Astrocyte (in vitro differentiated cells and primary cell): ENCODE data around the gene CDK17. TPM values are rescaled to one million over a fixed set of nuclear protein-coding genes. Genes with fewer than 3 reads are reported as not detected.
"Not testable (repeated sequence)": the region's sequence is repeated elsewhere in the genome, so short reads cannot be mapped to it uniquely, and the experiment has no call there.

ENCODE experiments used
- DNase-seq: peaks from one replicate; pipeline ENCODE4 v3.0.0-alpha.2; 2010; ENCODE audit warnings: low read depth
- FAIRE-seq: peaks from 2 replicates; lab custom pipeline; 2011; peaks lifted over from hg19 to GRCh38; lab: Jason Lieb, UNC
- H2AFZ ChIP-seq: 2 replicates; pipeline ENCODE4 v1.6.0; 2012; ENCODE audit warnings: low read depth, low read length, inconsistent platforms
- H3K27ac ChIP-seq: 2 replicates; pipeline ENCODE4 v1.5.1; 2011; ENCODE audit warnings: low read depth, low read length, inconsistent platforms
- H3K27me3 ChIP-seq: 2 replicates; pipeline ENCODE4 v1.6.0; 2011; ENCODE audit warnings: low read length, inconsistent platforms; ENCODE audit not compliant: insufficient read depth
- H3K36me3 ChIP-seq: 2 replicates; pipeline ENCODE4 v1.5.1; 2011; ENCODE audit warnings: low read length, inconsistent platforms; ENCODE audit not compliant: insufficient read depth
- H3K4me1 ChIP-seq: 2 replicates; pipeline ENCODE4 v1.5.1; 2011; ENCODE audit warnings: low read length, inconsistent platforms; ENCODE audit not compliant: insufficient read depth
- H3K4me2 ChIP-seq: 2 replicates; pipeline ENCODE4 v1.6.0; 2012; ENCODE audit warnings: low read length, inconsistent platforms
- H3K4me3 ChIP-seq: 2 replicates; pipeline ENCODE4 v1.5.1; 2011; ENCODE audit warnings: low read depth, mild to moderate bottlenecking, low read length, inconsistent platforms; ENCODE audit not compliant: insufficient read depth
- H3K79me2 ChIP-seq: 2 replicates; pipeline ENCODE4 v1.6.0; 2012; ENCODE audit warnings: mild to moderate bottlenecking, low read length, inconsistent platforms; ENCODE audit not compliant: insufficient read depth
- H3K9ac ChIP-seq: 2 replicates; pipeline ENCODE4 v1.6.0; 2012; ENCODE audit warnings: mild to moderate bottlenecking, low read length, inconsistent platforms
- H3K9me3 ChIP-seq: 2 replicates; pipeline ENCODE4 v1.5.1; 2012; ENCODE audit warnings: low read depth, mild to moderate bottlenecking, low read length, inconsistent platforms; ENCODE audit not compliant: insufficient read depth
- H4K20me1 ChIP-seq: 2 replicates; pipeline ENCODE4 v1.6.0; 2012; ENCODE audit warnings: low read length, inconsistent platforms; ENCODE audit not compliant: insufficient read depth
- H3K27ac Mint-ChIP-seq: one replicate; pipeline ENCODE4 v1.8.0; 2021; ENCODE audit warnings: mild to moderate bottlenecking, mixed read lengths; ENCODE audit not compliant: unreplicated experiment
- H3K27me3 Mint-ChIP-seq: one replicate; pipeline ENCODE4 v1.8.0; 2021; ENCODE audit warnings: low read depth, mixed read lengths; ENCODE audit not compliant: unreplicated experiment
- H3K36me3 Mint-ChIP-seq: one replicate; pipeline ENCODE4 v1.8.0; 2021; ENCODE audit warnings: low read depth, mixed read lengths; ENCODE audit not compliant: unreplicated experiment
- H3K4me1 Mint-ChIP-seq: one replicate; pipeline ENCODE4 v1.8.0; 2021; ENCODE audit warnings: low read depth, mixed read lengths; ENCODE audit not compliant: unreplicated experiment
- H3K4me3 Mint-ChIP-seq: one replicate; pipeline ENCODE4 v1.8.0; 2021; ENCODE audit warnings: mild to moderate bottlenecking, moderate library complexity, mixed read lengths; ENCODE audit not compliant: unreplicated experiment
- H3K9me3 Mint-ChIP-seq: one replicate; pipeline ENCODE4 v1.8.0; 2021; ENCODE audit warnings: mild to moderate bottlenecking, mixed read lengths; ENCODE audit not compliant: unreplicated experiment
- CTCF ChIP-seq: IDR thresholded peaks from 2 replicates; pipeline ENCODE4 v1.5.1; 2011; ENCODE audit warnings: low read depth, mild to moderate bottlenecking, inconsistent platforms, low read length, moderate library complexity; ENCODE audit not compliant: insufficient read depth
- EZH2 ChIP-seq: IDR thresholded peaks from 2 replicates; pipeline ENCODE4 v1.6.1; 2012; ENCODE audit warnings: mild to moderate bottlenecking, low read length, inconsistent platforms; ENCODE audit not compliant: insufficient read depth
- total RNA-seq: library from RNA; stranded (reverse); gene quantifications from 2 replicates; pipeline ENCODE4 v1.2.1, GENCODE V29; 2021

Gene CDK17
- total RNA-seq, 1 donor from 2014 or later, result 64.2 TPM

GRCh38 chr12:96395236-96395635, 5.0 kb downstream of the CDK17 start:
- no peaks in the 10 kb centered on the region for H3K36me3 Mint-ChIP-seq
- H3K9me3 ChIP-seq, result no peaks in the 10 kb centered on the region
- H3K79me2 ChIP-seq, result peaks cover 98% of the 10 kb centered on the region
- DNase-seq (no peak), FAIRE-seq (no peak)
- TF ChIP-seq EZH2 (no peak), CTCF (no peak)
- H3K36me3 ChIP-seq, result peaks cover 4% of the 10 kb centered on the region
- H3K27ac Mint-ChIP-seq, result no peak overlapping the region
- H2AFZ ChIP-seq, result no peak overlapping the region
- peaks cover 8% of the 10 kb centered on the region for H3K4me1 ChIP-seq
- no peak overlapping the region for H3K27ac ChIP-seq
- H3K27me3 ChIP-seq, result no peaks in the 10 kb centered on the region
- peak overlapping the region; percentile 91 for H3K4me2 ChIP-seq
- no peaks in the 10 kb centered on the region for H3K9me3 Mint-ChIP-seq
- peaks cover 76% of the 10 kb centered on the region for H4K20me1 ChIP-seq
- no peak overlapping the region for H3K4me3 Mint-ChIP-seq
- H3K27me3 Mint-ChIP-seq, result no peaks in the 10 kb centered on the region
- H3K4me3 ChIP-seq, result no peak overlapping the region
- H3K4me1 Mint-ChIP-seq, result peaks cover 21% of the 10 kb centered on the region
- H3K9ac ChIP-seq, result no peak overlapping the region

DNA sequence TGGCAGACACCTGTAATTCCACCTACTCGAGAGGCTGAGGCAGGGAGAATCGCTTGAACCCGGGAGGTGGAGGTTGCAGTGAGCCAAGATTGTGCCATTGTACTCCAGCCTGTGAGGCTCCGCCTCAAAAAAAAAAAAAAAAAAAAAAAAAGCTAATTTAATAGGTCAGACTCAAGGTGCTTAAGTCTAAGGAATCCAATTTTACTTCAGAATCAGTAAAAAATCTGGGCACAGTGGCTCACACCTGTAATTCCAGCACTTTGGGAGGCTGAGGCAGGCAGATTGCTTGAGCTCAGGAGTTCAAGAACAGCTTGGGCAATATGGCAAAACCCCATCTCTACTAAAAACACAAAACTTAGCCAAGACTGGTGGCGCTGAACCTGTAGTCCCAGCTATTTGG, 7.0 kb downstream of the CDK17 start:
- not testable (repeated sequence) for H3K36me3 ChIP-seq, H3K4me3 ChIP-seq, H3K4me1 ChIP-seq, H3K27me3 Mint-ChIP-seq, H3K4me3 Mint-ChIP-seq, H3K27ac ChIP-seq, DNase-seq, H3K27me3 ChIP-seq, H3K36me3 Mint-ChIP-seq, H2AFZ ChIP-seq, H3K9ac ChIP-seq, H3K9me3 Mint-ChIP-seq, H3K9me3 ChIP-seq, H3K4me2 ChIP-seq, H3K27ac Mint-ChIP-seq, FAIRE-seq
- H3K4me1 Mint-ChIP-seq, result peaks cover 21% of the 10 kb centered on the region
- Histone ChIP-seq H4K20me1 (peaks cover 78% of the 10 kb centered on the region), H3K79me2 (peaks cover 100% of the 10 kb centered on the region)

DNA sequence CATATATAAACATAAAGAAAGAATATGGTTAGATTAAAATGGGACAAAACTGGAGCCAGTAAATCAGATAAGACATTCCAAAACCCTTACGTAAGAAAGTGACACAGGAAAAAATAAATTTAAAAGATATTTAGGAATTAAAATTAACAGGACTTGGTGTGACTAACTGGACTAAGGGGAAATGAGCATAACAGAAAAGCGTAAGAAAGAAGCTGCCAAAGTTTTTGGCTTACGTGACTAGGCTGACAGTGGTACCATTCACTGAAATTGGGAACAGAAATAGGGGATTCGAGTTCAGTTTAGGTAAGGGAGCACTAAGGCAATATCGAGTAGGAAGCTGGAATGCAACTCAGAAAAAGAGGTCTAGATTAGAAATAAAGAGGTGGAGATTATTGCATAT, 7.8 kb downstream of the CDK17 start:
- Histone ChIP-seq H3K9ac (no peak overlapping the region), H3K27me3 (no peaks in the 10 kb centered on the region), H3K36me3 (peaks cover 4% of the 10 kb centered on the region), H3K4me1 (peaks cover 8% of the 10 kb centered on the region), H4K20me1 (peaks cover 83% of the 10 kb centered on the region), H3K4me2 (peak overlapping the region; percentile 17), H3K79me2 (peaks cover 100% of the 10 kb centered on the region), H3K4me3 (no peak overlapping the region), H3K27ac (no peak overlapping the region), H3K9me3 (no peaks in the 10 kb centered on the region), H2AFZ (no peak overlapping the region)
- no peak for FAIRE-seq
- peak overlapping the region; percentile 21 for H3K27ac Mint-ChIP-seq
- peak; percentile 53 for DNase-seq
- peak overlapping the region; percentile 22 for H3K4me3 Mint-ChIP-seq
- no peaks in the 10 kb centered on the region for H3K36me3 Mint-ChIP-seq
- no peaks in the 10 kb centered on the region for H3K27me3 Mint-ChIP-seq
- H3K9me3 Mint-ChIP-seq, result no peaks in the 10 kb centered on the region
- H3K4me1 Mint-ChIP-seq, result peaks cover 21% of the 10 kb centered on the region
- TF ChIP-seq CTCF (no peak), EZH2 (no peak)
